Upper lobe of left lung (tissue), 6 donors: ENCODE results near the gene FBN2. TPM values are rescaled to one million over a fixed set of nuclear protein-coding genes. Genes with fewer than 3 reads are reported as not detected.
"Not testable (repeated sequence)": the region's sequence is repeated elsewhere in the genome, so short reads cannot be mapped to it uniquely, and the experiment has no call there.

Experiments
- ATAC-seq, 2 donors: fragments of 200-7000 bp; cut with Tn5 transposase; one replicate each; pipeline ENCODE4 v1.9.1; 2022; ENCODE audit warnings: mild to moderate bottlenecking in 2 of 2, moderate library complexity in 2 of 2; ENCODE audit not compliant: low FRiP score in 2 of 2
- DNase-seq, 2 donors: peaks; one replicate each; pipeline ENCODE4 v3.0.0-alpha.2; 2019 to 2020
- H3K27ac ChIP-seq, 4 donors: fragments of 200-600 bp; sonication (generic); one replicate each; pipeline ENCODE4 v1.5.1; 2016 to 2019
- H3K27me3 ChIP-seq, 4 donors: fragments of 200-600 bp; sonication (generic); one replicate each; pipeline ENCODE4 v1.5.1; 2017 to 2019
- H3K36me3 ChIP-seq, 4 donors: fragments of 200-600 bp; sonication (generic); one replicate each; pipeline ENCODE4 v1.5.1; 2016 to 2019
- H3K4me1 ChIP-seq, 4 donors: fragments of 200-600 bp; sonication (generic); one replicate each; pipeline ENCODE4 v1.5.1; 2018 to 2019
- H3K4me3 ChIP-seq, 4 donors: fragments of 200-600 bp; sonication (generic); one replicate each; pipeline ENCODE4 v1.5.1; 2017 to 2019; ENCODE audit warnings: mild to moderate bottlenecking in 2 of 4, moderate library complexity in 1 of 4
- H3K9me3 ChIP-seq, 4 donors: fragments of 200-600 bp; sonication (generic); one replicate each; pipeline ENCODE4 v1.5.1; 2018 to 2019
- EP300 ChIP-seq, 4 donors: sonication (generic); formaldehyde crosslinking; IDR thresholded peaks; one replicate each; pipeline ENCODE4 v1.5.1; 2017; ENCODE audit warnings: antibody characterized with exemption in 4 of 4, control low read depth in 2 of 4
- POLR2A ChIP-seq, 4 donors: fragments of 450-650 bp; IDR thresholded peaks; one replicate each; pipeline ENCODE4 v1.5.1; 2016 to 2017; ENCODE audit warnings: antibody characterized with exemption in 4 of 4, mild to moderate bottlenecking in 2 of 4
- POLR2AphosphoS5 ChIP-seq, 2 donors: sonication (generic); formaldehyde crosslinking; IDR thresholded peaks; one replicate each; pipeline ENCODE4 v1.5.1; 2017; ENCODE audit warnings: antibody characterized with exemption in 2 of 2
- WGBS, 2 donors: methylation state at CpG; one replicate each; pipeline ENCODE4 v1.1.5; 2017 to 2018; 5-methylcytosine and 5-hydroxymethylcytosine counted together
- total RNA-seq, 6 donors: library from RNA; depleted of rRNA in 4 of 6; stranded (reverse); fragments of >200 nt in 4 of 6; gene quantifications; one replicate each; pipeline versions ENCODE4 v1.1.0 to v1.2.1, GENCODE V29; 2016 to 2021
- TF ChIP-seq, protein P1 (sequence below), 6 experiments: fragments of 450-650 bp in 4 of 6; fragments of 200-600 bp in 2 of 6; sonication (generic) in 2 of 6; IDR thresholded peaks; one replicate each; pipeline ENCODE4 v1.5.1; 2016 to 2019; ENCODE audit warnings: antibody characterized with exemption in 6 of 6
- donor health status: DM: no; HTN: no; CAD: no; lungs with moderate emphysema.
- donor health status: DM: no; HTN: yes; CAD: no; lungs with severe emphysema.

The FBN2 gene
- total RNA-seq, 6 donors from 2014 or later, result under 0.01 to 1.7 (median 0.39) TPM

DNA sequence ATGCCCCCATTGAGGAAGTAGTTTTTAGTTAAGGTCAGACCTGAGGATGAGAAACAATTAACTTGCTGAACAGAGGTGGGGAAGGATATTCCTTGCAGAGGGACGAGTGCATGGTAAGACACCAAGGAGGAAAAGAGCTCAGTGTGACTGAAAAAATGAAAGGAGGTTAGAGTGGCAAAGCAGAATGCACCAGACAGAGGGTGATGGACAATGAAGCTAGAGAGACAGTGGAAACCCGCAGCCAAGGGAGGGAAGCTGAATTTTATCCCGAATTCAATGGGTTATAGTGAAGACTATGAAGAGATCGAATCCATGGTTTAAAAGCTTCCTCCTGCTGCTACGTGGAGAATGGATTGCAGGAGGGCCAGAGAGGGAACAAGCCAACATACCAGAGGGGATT is 206.8 kb downstream of the FBN2 start:
- H3K27ac ChIP-seq, result no peak overlapping the region
- no peaks in the 10 kb centered on the region for H3K27me3 ChIP-seq
- ATAC-seq (no peak), DNase-seq (no peak)
- H3K36me3 ChIP-seq, result no peaks in the 10 kb centered on the region
- no peaks in the 10 kb centered on the region for H3K9me3 ChIP-seq
- no peak for TF ChIP-seq POLR2AphosphoS5 (IDR thresholded peaks at IDR 0.05)
- TF ChIP-seq EP300 (IDR thresholded peaks at IDR 0.05), result no peak
- TF ChIP-seq POLR2A (IDR thresholded peaks at IDR 0.05), result no peak
- TF ChIP-seq, protein P1, sequence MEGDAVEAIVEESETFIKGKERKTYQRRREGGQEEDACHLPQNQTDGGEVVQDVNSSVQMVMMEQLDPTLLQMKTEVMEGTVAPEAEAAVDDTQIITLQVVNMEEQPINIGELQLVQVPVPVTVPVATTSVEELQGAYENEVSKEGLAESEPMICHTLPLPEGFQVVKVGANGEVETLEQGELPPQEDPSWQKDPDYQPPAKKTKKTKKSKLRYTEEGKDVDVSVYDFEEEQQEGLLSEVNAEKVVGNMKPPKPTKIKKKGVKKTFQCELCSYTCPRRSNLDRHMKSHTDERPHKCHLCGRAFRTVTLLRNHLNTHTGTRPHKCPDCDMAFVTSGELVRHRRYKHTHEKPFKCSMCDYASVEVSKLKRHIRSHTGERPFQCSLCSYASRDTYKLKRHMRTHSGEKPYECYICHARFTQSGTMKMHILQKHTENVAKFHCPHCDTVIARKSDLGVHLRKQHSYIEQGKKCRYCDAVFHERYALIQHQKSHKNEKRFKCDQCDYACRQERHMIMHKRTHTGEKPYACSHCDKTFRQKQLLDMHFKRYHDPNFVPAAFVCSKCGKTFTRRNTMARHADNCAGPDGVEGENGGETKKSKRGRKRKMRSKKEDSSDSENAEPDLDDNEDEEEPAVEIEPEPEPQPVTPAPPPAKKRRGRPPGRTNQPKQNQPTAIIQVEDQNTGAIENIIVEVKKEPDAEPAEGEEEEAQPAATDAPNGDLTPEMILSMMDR (IDR thresholded peaks at IDR 0.05), result no peak
- 81 to 86% methylated on average over 5 of the region's 5 CpGs for WGBS, 2 donors
- no peak overlapping the region for H3K4me3 ChIP-seq
- H3K4me1 ChIP-seq, result no peaks in the 10 kb centered on the region

DNA sequence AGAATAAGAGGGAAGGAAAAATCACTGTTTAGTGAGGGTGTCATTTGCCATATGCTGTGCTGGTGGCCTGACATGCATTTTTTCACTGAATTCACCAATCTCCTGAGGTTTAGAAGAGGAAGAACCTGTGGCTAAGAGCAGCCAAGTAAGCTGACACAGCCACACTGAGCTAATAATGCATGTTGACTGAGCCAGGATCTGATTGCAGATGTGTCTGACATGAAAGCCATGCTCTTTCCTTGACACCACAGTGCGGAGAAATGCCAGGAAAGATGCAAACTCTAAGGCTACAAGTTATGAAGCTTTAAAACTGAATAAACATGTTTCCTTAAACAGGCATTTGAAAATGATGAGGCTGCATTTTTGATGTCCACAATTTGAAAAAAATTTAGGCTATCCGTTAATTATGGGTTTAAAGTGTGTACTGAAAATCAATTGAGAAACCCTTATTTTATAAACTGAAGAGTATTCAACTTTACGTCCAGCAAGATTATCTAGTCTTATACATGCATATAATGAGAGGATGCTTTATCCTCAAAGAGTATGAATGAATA is 208.6 kb downstream of the FBN2 start:
- H3K27ac ChIP-seq, result no peak overlapping the region
- no peak overlapping the region for H3K4me3 ChIP-seq
- TF ChIP-seq POLR2A (IDR thresholded peaks at IDR 0.05), result no peak
- TF ChIP-seq, protein P1 (IDR thresholded peaks at IDR 0.05), result no peak
- TF ChIP-seq EP300 (IDR thresholded peaks at IDR 0.05), result no peak
- no peak for TF ChIP-seq POLR2AphosphoS5 (IDR thresholded peaks at IDR 0.05)
- no peaks in the 10 kb centered on the region for H3K36me3 ChIP-seq
- H3K9me3 ChIP-seq, result no peaks in the 10 kb centered on the region
- no peaks in the 10 kb centered on the region for H3K27me3 ChIP-seq
- 89 to 95% methylated on average over 3 of the region's 3 CpGs for whole genome bisulfite sequencing, 2 donors
- DNase-seq (no peak), ATAC-seq (no peak)
- H3K4me1 ChIP-seq, result no peaks in the 10 kb centered on the region

DNA sequence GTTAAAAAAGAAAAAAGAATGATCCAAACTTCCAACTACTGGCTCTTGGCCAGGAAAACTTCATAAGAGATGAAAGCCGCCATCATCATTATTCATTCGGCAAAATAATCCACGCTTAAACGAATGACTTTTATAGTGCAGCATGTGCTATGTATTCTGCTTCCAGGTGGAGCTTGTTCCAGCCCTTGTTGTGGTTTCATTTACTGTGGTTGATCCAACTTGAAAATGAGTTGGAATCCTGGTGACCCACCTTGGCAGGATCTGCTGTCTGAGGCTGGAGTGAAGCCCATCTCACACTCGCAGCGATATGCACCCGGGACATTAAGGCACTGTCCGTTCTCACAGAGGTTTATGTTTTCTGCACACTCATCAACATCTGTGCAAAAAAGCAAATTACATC is 209.6 kb downstream of the FBN2 start:
- Histone ChIP-seq H3K27me3 (no peaks in the 10 kb centered on the region), H3K36me3 (no peaks in the 10 kb centered on the region), H3K4me1 (no peaks in the 10 kb centered on the region), H3K9me3 (no peaks in the 10 kb centered on the region), H3K27ac (no peak overlapping the region), H3K4me3 (no peak overlapping the region)
- no peak for TF ChIP-seq EP300 (IDR thresholded peaks at IDR 0.05)
- TF ChIP-seq, protein P1 (IDR thresholded peaks at IDR 0.05), result no peak
- TF ChIP-seq POLR2A (IDR thresholded peaks at IDR 0.05), result no peak
- TF ChIP-seq POLR2AphosphoS5 (IDR thresholded peaks at IDR 0.05), result no peak
- ATAC-seq, result no peak
- 61 to 81% methylated on average over 8 of the region's 8 CpGs for WGBS, 2 donors
- DNase-seq, result no peak

DNA sequence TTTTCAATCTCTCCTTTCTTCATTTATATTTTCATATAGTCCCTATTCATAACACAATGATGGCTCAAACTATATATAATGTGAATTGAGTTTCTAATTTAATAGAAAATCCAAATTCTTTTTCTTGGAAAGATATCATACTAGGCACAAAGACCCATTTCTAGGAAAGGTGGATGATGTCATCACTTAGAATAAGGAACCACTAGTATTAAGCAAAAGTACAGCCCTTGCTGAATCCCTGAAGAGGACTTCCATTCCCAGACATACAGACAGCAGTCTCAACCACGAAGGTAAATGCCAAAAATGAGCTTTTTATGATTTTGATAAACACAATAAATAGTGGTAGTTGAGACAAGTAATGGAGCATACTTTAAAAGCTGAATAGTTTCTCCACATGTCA is 210.0 kb downstream of the FBN2 start:
- Histone ChIP-seq H3K36me3 (no peaks in the 10 kb centered on the region), H3K4me1 (no peaks in the 10 kb centered on the region), H3K27me3 (no peaks in the 10 kb centered on the region), H3K9me3 (no peaks in the 10 kb centered on the region), H3K27ac (no peak overlapping the region), H3K4me3 (no peak overlapping the region)
- WGBS, 2 donors, result 54 to 78% methylated on average over 1 of the region's 1 CpG
- DNase-seq (no peak), ATAC-seq (no peak)
- no peak for TF ChIP-seq POLR2A (IDR thresholded peaks at IDR 0.05)
- TF ChIP-seq EP300 (IDR thresholded peaks at IDR 0.05), result no peak
- no peak for TF ChIP-seq POLR2AphosphoS5 (IDR thresholded peaks at IDR 0.05)

DNA sequence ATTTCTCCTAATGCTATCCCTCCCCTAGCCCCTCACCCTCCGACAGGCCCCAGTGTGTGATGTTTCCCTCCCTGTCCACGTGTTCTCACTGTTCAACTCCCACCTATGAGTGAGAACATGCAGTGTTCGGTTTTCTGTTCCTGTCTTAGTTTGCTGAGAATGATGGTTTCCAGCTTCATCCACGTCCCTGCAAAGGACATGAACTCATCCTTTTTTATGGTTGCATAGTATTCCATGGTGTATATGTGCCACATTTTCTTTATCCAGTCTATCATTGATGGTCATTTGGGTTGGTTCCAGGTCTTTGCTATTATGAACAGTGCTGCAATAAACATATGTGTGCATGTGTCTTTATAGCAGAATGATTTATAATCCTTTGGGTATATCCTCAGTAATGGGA is 216.6 kb downstream of the FBN2 start:
- H3K36me3 ChIP-seq, ATAC-seq, H3K27ac ChIP-seq, H3K9me3 ChIP-seq, DNase-seq, H3K4me1 ChIP-seq, H3K4me3 ChIP-seq, H3K27me3 ChIP-seq: not testable (repeated sequence)
- 86 to 95% methylated on average over 4 of the region's 4 CpGs for WGBS, 2 donors

DNA sequence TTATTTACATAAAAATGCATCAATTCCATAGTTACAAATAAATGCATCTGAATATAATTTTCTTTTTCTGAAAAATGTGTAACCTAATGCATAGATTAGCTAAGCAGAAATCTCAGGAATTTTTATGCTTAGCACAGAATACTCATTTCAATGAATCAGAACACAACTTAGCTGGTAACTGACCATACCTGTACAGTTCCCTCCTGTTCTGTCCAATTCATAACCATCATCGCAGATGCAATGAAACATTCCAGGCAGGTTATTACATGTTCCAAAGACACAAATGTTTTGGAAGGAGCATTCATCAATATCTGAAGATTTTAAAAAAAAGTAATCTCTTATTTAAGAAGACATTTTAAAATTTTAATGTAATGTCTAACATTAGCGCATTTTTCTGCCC is 219.4 kb downstream of the FBN2 start:
- H3K27me3 ChIP-seq, result no peaks in the 10 kb centered on the region
- ATAC-seq (no peak), DNase-seq (no peak)
- no peak overlapping the region for H3K27ac ChIP-seq
- no peaks in the 10 kb centered on the region for H3K4me1 ChIP-seq
- WGBS, 2 donors, result 90 to 96% methylated on average over 2 of the region's 2 CpGs
- no peaks in the 10 kb centered on the region for H3K9me3 ChIP-seq
- TF ChIP-seq, protein P1 (IDR thresholded peaks at IDR 0.05), result no peak
- TF ChIP-seq POLR2AphosphoS5 (IDR thresholded peaks at IDR 0.05) (no peak), EP300 (IDR thresholded peaks at IDR 0.05) (no peak)
- H3K36me3 ChIP-seq, result no peaks in the 10 kb centered on the region
- no peak overlapping the region for H3K4me3 ChIP-seq
